ENCODE measurements around the gene DENND1B. TPM values are rescaled to one million over a fixed set of nuclear protein-coding genes. Genes with fewer than 3 reads are reported as not detected.
"Not testable (repeated sequence)": the region's sequence is repeated elsewhere in the genome, so short reads cannot be mapped to it uniquely, and the experiment has no call there.

Gene DENND1B
- total RNA-seq, 1 donor from 2014 or later: 17.2 TPM

DNA sequence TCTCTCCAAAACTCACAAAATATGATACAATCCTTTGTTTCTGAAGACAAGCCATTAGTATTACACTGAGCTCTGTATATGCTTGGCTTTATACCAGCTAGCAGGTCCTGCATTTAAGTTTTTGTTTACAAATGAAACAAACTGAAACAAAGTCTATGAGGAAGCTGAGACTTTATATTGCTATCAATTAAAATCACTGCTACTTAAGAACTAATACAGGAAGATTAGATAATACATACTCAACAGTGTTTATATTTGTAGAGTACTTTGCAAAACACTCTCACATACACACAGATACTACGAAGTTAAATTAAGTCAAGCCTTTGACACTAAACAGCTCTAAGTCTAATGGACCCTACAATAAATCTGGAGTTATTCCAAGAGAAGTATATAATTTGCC lies 259.9 kb downstream of the DENND1B start:
- Histone ChIP-seq H3K27ac (no peak overlapping the region), H3K27me3 (no peaks in the 10 kb centered on the region), H3K9me3 (no peaks in the 10 kb centered on the region), H3K36me3 (peaks cover 0 to 7% of the 10 kb centered on the region in 2 donors), H3K4me3 (no peak overlapping the region), H3K4me1 (no peaks in the 10 kb centered on the region)
- intact Hi-C loops (cut with DNase I): no loop called here
- no peak for DNase-seq (ENCODE audit: extremely low spot score in 2 of 2)
- TF ChIP-seq POLR2A (IDR thresholded peaks at IDR 0.05) (no peak), POLR2AphosphoS5 (IDR thresholded peaks at IDR 0.05; ENCODE audit: insufficient read depth in 1 of 2, low read depth in 1 of 2) (no peak)
- TF ChIP-seq, protein P1, sequence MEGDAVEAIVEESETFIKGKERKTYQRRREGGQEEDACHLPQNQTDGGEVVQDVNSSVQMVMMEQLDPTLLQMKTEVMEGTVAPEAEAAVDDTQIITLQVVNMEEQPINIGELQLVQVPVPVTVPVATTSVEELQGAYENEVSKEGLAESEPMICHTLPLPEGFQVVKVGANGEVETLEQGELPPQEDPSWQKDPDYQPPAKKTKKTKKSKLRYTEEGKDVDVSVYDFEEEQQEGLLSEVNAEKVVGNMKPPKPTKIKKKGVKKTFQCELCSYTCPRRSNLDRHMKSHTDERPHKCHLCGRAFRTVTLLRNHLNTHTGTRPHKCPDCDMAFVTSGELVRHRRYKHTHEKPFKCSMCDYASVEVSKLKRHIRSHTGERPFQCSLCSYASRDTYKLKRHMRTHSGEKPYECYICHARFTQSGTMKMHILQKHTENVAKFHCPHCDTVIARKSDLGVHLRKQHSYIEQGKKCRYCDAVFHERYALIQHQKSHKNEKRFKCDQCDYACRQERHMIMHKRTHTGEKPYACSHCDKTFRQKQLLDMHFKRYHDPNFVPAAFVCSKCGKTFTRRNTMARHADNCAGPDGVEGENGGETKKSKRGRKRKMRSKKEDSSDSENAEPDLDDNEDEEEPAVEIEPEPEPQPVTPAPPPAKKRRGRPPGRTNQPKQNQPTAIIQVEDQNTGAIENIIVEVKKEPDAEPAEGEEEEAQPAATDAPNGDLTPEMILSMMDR (IDR thresholded peaks at IDR 0.05): no peak

DNA sequence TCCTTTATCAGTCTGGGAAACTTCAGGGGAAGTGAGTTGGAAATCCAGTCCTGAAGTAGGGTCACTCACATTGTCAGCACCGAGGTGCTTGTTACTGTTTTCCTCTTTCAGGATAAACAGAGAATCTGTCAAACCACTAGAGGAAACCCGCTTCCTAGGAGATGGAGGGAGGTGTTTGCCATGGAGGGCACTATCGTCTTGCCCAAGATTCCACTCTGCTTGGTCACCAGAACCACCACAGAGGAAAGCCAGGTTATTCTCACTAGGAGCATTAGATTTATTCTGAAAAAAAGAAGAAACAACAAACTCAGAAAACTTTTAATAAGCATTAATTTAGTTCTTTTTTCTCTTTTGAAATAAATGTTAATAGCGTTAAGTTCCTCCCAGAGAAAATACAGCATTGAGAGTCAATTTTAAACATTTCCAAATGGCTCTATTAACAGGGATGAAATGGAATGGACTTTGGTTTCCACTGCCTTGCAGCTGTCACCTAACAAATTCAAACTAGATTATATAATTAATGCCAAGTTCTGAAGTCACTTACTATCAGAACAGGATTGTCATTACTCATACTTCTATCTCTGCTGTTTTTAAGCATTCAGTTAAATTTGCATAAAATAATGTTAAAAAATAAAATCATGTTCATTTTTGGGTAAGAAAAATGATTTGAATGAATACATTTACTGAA lies 264.4 kb downstream of the DENND1B start:
- no peak for DNase-seq (ENCODE audit: extremely low spot score in 2 of 2)
- TF ChIP-seq POLR2A (IDR thresholded peaks at IDR 0.05) (no peak), POLR2AphosphoS5 (IDR thresholded peaks at IDR 0.05; ENCODE audit: insufficient read depth in 1 of 2, low read depth in 1 of 2) (no peak)
- TF ChIP-seq, protein P1 (IDR thresholded peaks at IDR 0.05): no peak
- no peaks in the 10 kb centered on the region for H3K9me3 ChIP-seq

DNA sequence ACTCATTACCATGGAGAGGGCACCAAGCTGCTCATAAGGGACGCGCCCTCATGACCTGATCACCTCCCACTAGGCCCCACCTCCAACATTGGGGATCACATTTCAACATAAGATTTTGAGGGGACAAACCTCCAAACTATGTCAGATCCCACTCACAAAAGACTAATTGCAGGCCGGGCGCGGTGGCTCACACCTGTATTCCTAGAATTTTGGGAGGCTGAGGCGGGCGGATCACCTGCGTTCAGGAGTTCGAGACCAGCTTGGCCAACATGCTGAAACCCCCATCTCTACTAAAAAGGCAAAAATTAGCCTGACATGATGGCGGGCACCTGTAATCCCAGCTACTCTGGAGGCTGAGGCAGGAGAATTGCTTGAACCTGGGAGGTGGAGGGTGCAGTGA lies 278.6 kb downstream of the DENND1B start:
- H3K27me3 ChIP-seq: no peaks in the 10 kb centered on the region
- no peak for DNase-seq (ENCODE audit: extremely low spot score in 2 of 2)
- H3K9me3 ChIP-seq: no peaks in the 10 kb centered on the region
- no peaks in the 10 kb centered on the region for H3K4me1 ChIP-seq
- H3K36me3 ChIP-seq: no peaks in the 10 kb centered on the region
- no peak for TF ChIP-seq POLR2A (IDR thresholded peaks at IDR 0.05)
- TF ChIP-seq, protein P1 (IDR thresholded peaks at IDR 0.05): no peak
- no peak for TF ChIP-seq POLR2AphosphoS5 (IDR thresholded peaks at IDR 0.05; ENCODE audit: insufficient read depth in 1 of 2, low read depth in 1 of 2)
- H3K27ac ChIP-seq: no peak overlapping the region
- H3K4me3 ChIP-seq: no peak overlapping the region
- intact Hi-C loops (cut with DNase I): no loop called here

More for the DNA sequence above, 264.4 kb downstream of the DENND1B start:
- Histone ChIP-seq H3K27ac (no peak overlapping the region), H3K36me3 (peaks cover 0 to 10% of the 10 kb centered on the region in 2 donors), H3K4me1 (no peaks in the 10 kb centered on the region), H3K4me3 (no peak overlapping the region), H3K27me3 (no peaks in the 10 kb centered on the region)
- intact Hi-C loops (cut with DNase I): no loop called here

DNA sequence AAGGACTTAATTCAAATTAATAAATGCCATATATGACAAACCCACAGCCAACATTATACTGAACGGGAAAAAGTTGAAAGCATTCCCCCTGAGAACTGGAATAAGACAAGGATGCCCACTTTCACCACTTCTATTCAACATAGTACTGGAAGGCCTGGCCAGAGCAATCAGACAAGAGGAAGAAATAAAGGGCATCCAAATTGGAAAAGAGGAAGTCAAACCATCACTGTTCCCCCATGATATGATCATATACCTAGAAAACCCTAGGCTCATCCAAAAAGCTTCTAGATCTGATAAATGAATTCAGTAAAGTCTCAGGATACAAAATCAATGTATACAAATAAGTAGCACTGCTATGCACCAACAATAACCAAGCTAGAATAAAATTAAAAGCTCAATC lies 283.8 kb downstream of the DENND1B start:
- intact Hi-C loops (cut with DNase I); DNase-seq (ENCODE audit: extremely low spot score in 2 of 2); H3K4me1 ChIP-seq; H3K27ac ChIP-seq; H3K36me3 ChIP-seq; H3K9me3 ChIP-seq; H3K4me3 ChIP-seq; H3K27me3 ChIP-seq: not testable (repeated sequence)

DNA sequence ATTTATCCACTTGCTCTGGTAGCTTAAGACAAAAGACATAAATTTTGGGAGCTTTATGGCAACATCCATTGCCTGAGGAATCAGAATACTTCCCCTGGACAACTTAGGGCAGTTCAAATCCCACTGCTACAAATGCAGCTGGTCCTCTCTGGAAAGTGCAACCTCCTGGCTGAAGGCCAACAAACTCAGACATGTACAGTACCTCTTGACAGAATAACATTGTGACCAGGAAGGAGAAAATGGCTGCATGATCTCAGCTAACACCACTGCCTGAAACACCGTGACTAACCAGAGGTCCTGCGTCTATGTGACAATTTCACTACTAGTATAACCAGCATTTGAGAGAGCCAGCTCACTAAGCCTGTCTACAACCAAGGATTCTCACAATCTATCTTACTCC lies 288.3 kb downstream of the DENND1B start:
- intact Hi-C loops (cut with DNase I): no loop called here
- H3K9me3 ChIP-seq: no peaks in the 10 kb centered on the region
- no peaks in the 10 kb centered on the region for H3K4me1 ChIP-seq
- no peak overlapping the region for H3K27ac ChIP-seq
- TF ChIP-seq POLR2AphosphoS5 (IDR thresholded peaks at IDR 0.05; ENCODE audit: insufficient read depth in 1 of 2, low read depth in 1 of 2): no peak
- TF ChIP-seq, protein P1 (IDR thresholded peaks at IDR 0.05): no peak
- TF ChIP-seq POLR2A (IDR thresholded peaks at IDR 0.05): no peak
- H3K4me3 ChIP-seq: no peak overlapping the region
- DNase-seq (ENCODE audit: extremely low spot score in 2 of 2): no peak
- H3K27me3 ChIP-seq: no peaks in the 10 kb centered on the region
- H3K36me3 ChIP-seq: no peaks in the 10 kb centered on the region
